BJ (cell line): Measurements from ENCODE around the gene SMTNL2. TPM values are rescaled to one million over a fixed set of nuclear protein-coding genes. Genes with fewer than 3 reads are reported as not detected.

Source experiments
- CTCF ChIA-PET: fragments of 350-600 bp; formaldehyde crosslinking; extraction: SDS; loops from one replicate; lab custom pipeline; 2021; ENCODE audit warnings: antibody characterized with exemption, inconsistent platforms; lab: Yijun Ruan, JAX
- POLR2A ChIA-PET: fragments of 300-600 bp; sonication (Branson Sonifier 250); formaldehyde crosslinking; extraction: SDS; loops from one replicate; lab custom pipeline; 2021; ENCODE audit warnings: antibody characterized with exemption; lab: Charles Lee
- DNase-seq: peaks from one replicate; pipeline ENCODE4 v3.0.0-alpha.2; 2011; ENCODE audit warnings: low read depth
- H3K27me3 ChIP-seq: 2 replicates; pipeline ENCODE4 v1.6.0; 2011; ENCODE audit warnings: low read length; ENCODE audit not compliant: control insufficient read depth, insufficient read depth
- H3K36me3 ChIP-seq: 2 replicates; pipeline ENCODE4 v1.5.1; 2011; ENCODE audit warnings: low read length; ENCODE audit not compliant: control insufficient read depth, insufficient read depth
- H3K4me3 ChIP-seq: 2 replicates; pipeline ENCODE4 v1.5.1; 2011; ENCODE audit warnings: low read depth, mild to moderate bottlenecking, control low read depth, low read length
- polyA plus RNA-seq: library from polyadenylated mRNA; depleted of rRNA; stranded (reverse); fragments of >200 nt; gene quantifications from 2 replicates; pipeline ENCODE4 v1.2.3, GENCODE V29; 2011
- TF ChIP-seq, protein P1 (sequence below): IDR thresholded peaks from 2 replicates; pipeline ENCODE4 v1.5.1; 2011; ENCODE audit warnings: low read depth, mild to moderate bottlenecking, control low read depth, inconsistent platforms, low read length, moderate library complexity; ENCODE audit not compliant: insufficient read depth

Gene SMTNL2
- polyA plus RNA-seq, 1 experiment = not detected

DNA sequence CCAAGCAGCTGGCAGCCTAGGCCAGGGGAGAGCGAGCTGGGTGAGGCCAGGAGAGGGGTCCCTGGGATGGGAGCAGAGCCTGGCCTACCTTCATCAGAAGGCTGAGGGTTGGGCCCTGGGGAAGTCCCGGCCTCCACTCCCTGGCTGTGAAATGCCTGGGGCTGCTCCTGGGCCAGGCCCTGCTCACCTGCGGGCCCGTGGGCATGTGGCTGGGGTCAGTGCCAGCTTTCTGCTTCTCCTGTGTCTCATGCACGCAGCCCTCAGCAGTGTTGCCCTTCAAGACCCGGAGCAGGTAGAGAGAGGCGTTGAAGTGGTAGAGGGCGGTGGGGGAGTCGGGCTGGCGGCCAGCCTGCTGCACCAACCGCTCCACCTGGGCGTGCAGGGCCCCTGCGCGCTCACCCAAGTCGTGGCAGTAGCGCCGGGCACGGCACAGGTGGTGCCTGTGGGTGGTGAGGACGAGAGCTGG, 41.6 kb upstream of the SMTNL2 start:
- no peaks in the 10 kb centered on the region for H3K27me3 ChIP-seq
- ChIA-PET CTCF (interaction anchor here (0.6 kb wide), 1 partner anchor 681 kb away, joined by 3 read pairs; no protein-coding TSS in a partner anchor), POLR2A (no interaction called here)
- TF ChIP-seq, protein P1, sequence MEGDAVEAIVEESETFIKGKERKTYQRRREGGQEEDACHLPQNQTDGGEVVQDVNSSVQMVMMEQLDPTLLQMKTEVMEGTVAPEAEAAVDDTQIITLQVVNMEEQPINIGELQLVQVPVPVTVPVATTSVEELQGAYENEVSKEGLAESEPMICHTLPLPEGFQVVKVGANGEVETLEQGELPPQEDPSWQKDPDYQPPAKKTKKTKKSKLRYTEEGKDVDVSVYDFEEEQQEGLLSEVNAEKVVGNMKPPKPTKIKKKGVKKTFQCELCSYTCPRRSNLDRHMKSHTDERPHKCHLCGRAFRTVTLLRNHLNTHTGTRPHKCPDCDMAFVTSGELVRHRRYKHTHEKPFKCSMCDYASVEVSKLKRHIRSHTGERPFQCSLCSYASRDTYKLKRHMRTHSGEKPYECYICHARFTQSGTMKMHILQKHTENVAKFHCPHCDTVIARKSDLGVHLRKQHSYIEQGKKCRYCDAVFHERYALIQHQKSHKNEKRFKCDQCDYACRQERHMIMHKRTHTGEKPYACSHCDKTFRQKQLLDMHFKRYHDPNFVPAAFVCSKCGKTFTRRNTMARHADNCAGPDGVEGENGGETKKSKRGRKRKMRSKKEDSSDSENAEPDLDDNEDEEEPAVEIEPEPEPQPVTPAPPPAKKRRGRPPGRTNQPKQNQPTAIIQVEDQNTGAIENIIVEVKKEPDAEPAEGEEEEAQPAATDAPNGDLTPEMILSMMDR = no peak
- DNase-seq = no peak
- H3K4me3 ChIP-seq = no peak overlapping the region
- peaks cover 48% of the 10 kb centered on the region for H3K36me3 ChIP-seq

DNA sequence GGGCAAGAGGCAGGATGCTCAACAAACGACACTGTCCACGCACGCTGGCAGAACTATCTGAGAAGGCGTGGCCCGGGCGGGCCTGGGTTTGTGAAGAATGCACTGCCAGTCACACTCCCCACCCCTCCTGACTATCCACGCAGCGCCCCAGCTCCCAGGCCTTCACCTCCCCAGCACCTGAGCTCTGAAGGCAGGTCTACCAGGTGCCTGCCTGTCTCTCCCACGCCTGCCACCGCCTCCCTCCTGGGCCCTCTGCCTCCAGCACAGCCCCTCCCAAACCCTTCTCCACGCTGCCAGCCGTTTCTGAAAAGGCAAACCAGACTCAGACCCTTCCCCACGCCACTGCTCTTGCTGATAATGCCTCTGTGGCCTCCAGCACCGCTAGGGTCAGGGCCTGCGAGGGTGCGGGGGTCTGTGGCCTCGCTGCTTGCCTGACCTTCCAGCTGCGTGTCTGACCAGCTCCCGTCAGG, 40.7 kb upstream of the SMTNL2 start:
- ChIA-PET POLR2A (no interaction called here), CTCF (interaction anchor here (0.6 to 0.7 kb wide), 2 partner anchors 17 to 682 kb away, joined by 3 read pairs; partner anchors contain the start of gene GGT6)
- DNase-seq = no peak
- Histone ChIP-seq H3K4me3 (no peak overlapping the region), H3K36me3 (peaks cover 51% of the 10 kb centered on the region), H3K27me3 (no peaks in the 10 kb centered on the region)
- TF ChIP-seq, protein P1 = no peak

DNA sequence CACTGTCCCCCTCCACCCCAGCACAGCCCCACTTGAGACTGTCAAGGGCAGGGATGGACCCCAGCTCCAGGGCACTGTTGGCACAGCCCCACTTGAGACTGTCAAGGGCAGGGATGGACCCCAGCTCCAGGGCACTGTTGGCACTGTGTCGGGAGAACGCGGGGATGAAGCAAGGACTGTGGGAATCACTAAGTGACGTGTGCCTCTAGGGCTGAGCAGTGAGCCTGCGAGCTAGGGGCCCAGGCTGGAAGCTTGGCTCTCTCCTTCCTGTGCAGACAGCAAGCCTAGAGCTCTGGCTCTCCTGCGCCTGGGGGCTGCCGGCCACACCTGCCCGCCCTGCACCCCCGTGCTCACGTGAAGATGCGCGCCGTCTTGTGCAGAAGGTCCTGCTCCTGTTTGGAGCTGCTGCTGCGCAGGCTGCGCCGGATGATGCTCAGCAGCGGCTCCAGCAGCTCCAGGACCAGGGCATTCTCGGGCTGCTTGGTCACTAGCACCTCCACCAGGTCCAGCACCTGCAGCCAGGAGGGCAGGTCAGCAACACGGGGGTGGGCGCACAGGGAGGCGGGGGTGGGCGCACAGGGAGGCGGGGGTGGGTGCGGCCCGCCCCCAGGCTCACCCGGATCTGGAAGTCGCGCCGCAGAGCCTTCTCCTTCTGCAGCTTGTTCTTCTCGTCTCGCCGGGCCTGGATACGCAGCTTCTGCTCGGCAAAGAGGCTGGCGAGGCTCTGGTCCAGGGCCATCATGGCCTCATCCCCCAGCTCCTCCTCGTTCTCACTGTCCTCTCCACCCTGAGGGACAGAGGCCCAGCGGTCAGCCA, 40.0 kb upstream of the SMTNL2 start:
- POLR2A ChIA-PET = no interaction called here
- Histone ChIP-seq H3K36me3 (peaks cover 55% of the 10 kb centered on the region), H3K4me3 (no peak overlapping the region), H3K27me3 (no peaks in the 10 kb centered on the region)
- CTCF ChIA-PET = interaction anchor here (0.7 kb wide), 1 partner anchor 16 kb away, joined by 3 read pairs; the partner anchor contains the start of gene GGT6
- no peak for DNase-seq
- TF ChIP-seq, protein P1 = no peak

DNA sequence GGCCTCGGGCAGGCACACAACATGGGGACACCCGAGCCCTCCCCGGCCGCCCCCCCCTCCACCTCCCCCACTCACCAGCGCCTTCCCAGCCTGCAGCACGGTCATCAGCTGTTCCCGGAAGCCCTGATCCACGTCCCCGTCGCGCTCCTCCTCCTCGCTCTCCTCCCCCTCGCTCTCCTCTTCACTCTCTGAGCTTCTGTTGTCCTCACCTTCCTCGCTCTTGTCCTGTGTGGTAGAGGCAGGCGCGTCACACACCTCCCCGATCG, 39.4 kb upstream of the SMTNL2 start:
- no peaks in the 10 kb centered on the region for H3K27me3 ChIP-seq
- TF ChIP-seq, protein P1 = no peak
- no peak overlapping the region for H3K4me3 ChIP-seq
- ChIA-PET CTCF (interaction anchor here (1.0 kb wide), 1 partner anchor 20 kb away, joined by 3 read pairs; no protein-coding TSS in a partner anchor), POLR2A (no interaction called here)
- no peak for DNase-seq
- peaks cover 55% of the 10 kb centered on the region for H3K36me3 ChIP-seq

DNA sequence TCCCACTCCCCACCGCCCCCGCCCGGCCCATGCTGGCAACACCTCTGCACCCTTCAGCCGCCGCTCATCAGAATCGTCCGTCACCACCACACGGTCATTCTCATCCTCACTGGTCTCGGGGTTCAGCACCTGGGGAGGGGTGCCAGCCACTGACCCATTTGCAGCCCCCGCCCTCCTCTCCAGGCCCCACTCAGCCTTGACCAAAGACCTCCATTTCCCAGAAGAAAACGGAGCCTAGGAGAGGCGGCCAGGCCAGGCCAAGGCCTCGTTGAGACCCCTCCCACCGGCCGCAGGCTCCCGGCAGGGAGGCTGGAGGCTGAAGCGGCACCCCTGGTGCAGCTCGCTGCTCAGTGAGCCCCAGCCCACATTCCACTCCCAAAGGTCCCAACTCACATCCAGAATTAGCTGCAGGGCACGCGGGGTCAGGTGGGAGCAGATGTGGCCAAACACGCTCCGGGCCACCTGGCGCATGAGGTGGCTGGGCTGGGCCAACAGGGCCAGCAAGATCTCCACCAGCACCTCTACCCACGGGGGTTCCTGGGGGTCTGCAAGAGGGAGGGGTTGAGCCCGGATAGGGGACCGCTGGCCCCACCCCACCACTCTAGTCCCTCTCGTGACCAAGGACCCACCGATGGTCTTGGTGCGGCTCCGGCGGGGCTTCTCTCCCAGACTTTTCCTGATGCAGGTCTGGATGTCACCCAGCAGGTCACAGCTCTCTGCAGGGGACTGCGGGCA, 38.9 kb upstream of the SMTNL2 start:
- Histone ChIP-seq H3K27me3 (no peaks in the 10 kb centered on the region), H3K36me3 (peaks cover 51% of the 10 kb centered on the region), H3K4me3 (no peak overlapping the region)
- TF ChIP-seq, protein P1 = no peak
- CTCF ChIA-PET = interaction anchor here (1.0 kb wide), 1 partner anchor 20 kb away, joined by 3 read pairs; no protein-coding TSS in a partner anchor
- DNase-seq = no peak
- POLR2A ChIA-PET = no interaction called here
